PC-9 (cell line): ENCODE data around the gene BPTF. TPM values are rescaled to one million over a fixed set of nuclear protein-coding genes. Genes with fewer than 3 reads are reported as not detected.
"Not testable (repeated sequence)": the region's sequence is repeated elsewhere in the genome, so short reads cannot be mapped to it uniquely, and the experiment has no call there.

Experiments
- BruUV-seq: library from RNA; stranded (reverse); fragments of 400-500 nt; replicated peaks from 2 replicates; lab custom pipeline; 2021; lab: Mats Ljungman, UMichigan
- CTCF ChIA-PET: fragments of 300-600 bp; sonication (Branson Sonifier 250); formaldehyde crosslinking; loops from one replicate; lab custom pipeline; 2022; ENCODE audit warnings: antibody characterized with exemption; lab: Charles Lee
- POLR2A ChIA-PET: fragments of 300-600 bp; sonication (Branson Sonifier 250); formaldehyde crosslinking; loops from one replicate; lab custom pipeline; 2022; ENCODE audit warnings: antibody characterized with exemption; ENCODE audit not compliant: unreplicated experiment; lab: Charles Lee
- DNase-seq, 2 experiments: peaks; one replicate each; pipeline versions ENCODE4 v3.0.0 to v3.0.0-alpha.2; 2015 to 2022; ENCODE audit warnings: mixed read lengths in 1 of 2
- H2AFZ ChIP-seq: fragments of 200-600 bp; sonication (generic); 2 replicates; pipeline ENCODE4 v1.8.1; 2017; ENCODE audit warnings: antibody characterized with exemption
- H3F3A ChIP-seq: fragments of 200-600 bp; sonication (generic); 2 replicates; pipeline ENCODE4 v1.8.1; 2017; ENCODE audit warnings: antibody characterized with exemption, mild to moderate bottlenecking, low read depth; ENCODE audit not compliant: insufficient read depth
- H3K27ac ChIP-seq: fragments of 200-600 bp; sonication (generic); 2 replicates; pipeline ENCODE4 v1.6.1; 2016; ENCODE audit warnings: mixed run types
- H3K27me3 ChIP-seq: fragments of 200-600 bp; sonication (generic); 2 replicates; pipeline ENCODE4 v1.6.1; 2016; ENCODE audit warnings: low read depth, mixed run types; ENCODE audit not compliant: insufficient read depth
- H3K36me3 ChIP-seq: fragments of 200-600 bp; sonication (generic); 2 replicates; pipeline ENCODE4 v1.6.1; 2016; ENCODE audit warnings: low read depth, mixed run types
- H3K4me1 ChIP-seq: fragments of 200-600 bp; sonication (generic); replicated peaks from 2 replicates; pipeline ENCODE4 v1.6.1; 2016; ENCODE audit warnings: mixed run types; ENCODE audit not compliant: insufficient read depth
- H3K4me2 ChIP-seq: fragments of 200-600 bp; sonication (generic); 2 replicates; pipeline ENCODE4 v1.6.1; 2017; ENCODE audit warnings: mixed run types
- H3K4me3 ChIP-seq: fragments of 200-600 bp; sonication (generic); 2 replicates; pipeline ENCODE4 v1.6.1; 2016; ENCODE audit warnings: mixed run types
- H3K79me2 ChIP-seq: fragments of 200-600 bp; sonication (generic); 2 replicates; pipeline ENCODE4 v1.6.1; 2017; ENCODE audit warnings: low read depth, mixed run types
- H3K9me2 ChIP-seq: fragments of 200-600 bp; sonication (generic); 2 replicates; pipeline ENCODE4 v1.8.1; 2017; ENCODE audit warnings: mild to moderate bottlenecking; ENCODE audit not compliant: insufficient read depth
- H3K9me3 ChIP-seq: fragments of 200-600 bp; sonication (generic); 2 replicates; pipeline ENCODE4 v1.8.1; 2016; ENCODE audit warnings: low read depth; ENCODE audit not compliant: insufficient read depth
- H4K20me1 ChIP-seq: fragments of 200-600 bp; sonication (generic); 2 replicates; pipeline ENCODE4 v1.8.1; 2017; ENCODE audit not compliant: insufficient read depth
- EZH2 ChIP-seq: fragments of 200-600 bp; sonication (generic); IDR thresholded peaks from 2 replicates; pipeline ENCODE4 v1.8.0; 2017; ENCODE audit warnings: antibody characterized with exemption, low read depth
- intact Hi-C: fragments of 100-400 bp; cut with micrococcal nuclease; formaldehyde crosslinking; loops from one replicate; pipeline ENCODE4 v1.10.0; 2022; ENCODE audit not compliant: unreplicated experiment
- total RNA-seq: library from RNA; stranded (reverse); gene quantifications from 2 replicates; pipeline ENCODE4 v1.2.3, GENCODE V29; 2021
- TF ChIP-seq, protein P1 (sequence below): fragments of 200-600 bp; sonication (generic); conservative IDR thresholded peaks from 2 replicates; pipeline ENCODE4 v1.6.1; 2017; ENCODE audit warnings: mixed run types, antibody characterized with exemption, mild to moderate bottlenecking, moderate library complexity

BPTF gene
- total RNA-seq, 1 experiment from 2014 or later = 95.6 TPM

GRCh38 chr17:68019336-68019674 is 194.0 kb downstream of the BPTF start:
- peaks cover 13% of the 10 kb centered on the region for H3K4me1 ChIP-seq
- no peak overlapping the region for H3K27ac ChIP-seq
- no peak overlapping the region for H2AFZ ChIP-seq
- H4K20me1 ChIP-seq = no peaks in the 10 kb centered on the region
- no TSS peak for BruUV-seq
- no peaks in the 10 kb centered on the region for H3K27me3 ChIP-seq
- H3K79me2 ChIP-seq = no peaks in the 10 kb centered on the region
- H3K36me3 ChIP-seq = no peaks in the 10 kb centered on the region
- H3F3A ChIP-seq = peaks cover 25% of the 10 kb centered on the region
- no peaks in the 10 kb centered on the region for H3K9me2 ChIP-seq
- ChIA-PET CTCF (interaction anchor here (0.7 to 1.1 kb wide), 3 partner anchors 9 to 245 kb away, joined by 3 read pairs; no protein-coding TSS in a partner anchor), POLR2A (interaction anchor here (0.6 kb wide), 1 partner anchor 157 kb away, joined by 3 read pairs; no protein-coding TSS in a partner anchor)
- peak overlapping the region; percentile 54 for H3K4me2 ChIP-seq
- intact Hi-C loops = loop anchor here (2.0 kb wide), 1 partner anchor 25 kb away; no protein-coding TSS in a partner anchor
- no peak for TF ChIP-seq EZH2
- TF ChIP-seq, protein P1, sequence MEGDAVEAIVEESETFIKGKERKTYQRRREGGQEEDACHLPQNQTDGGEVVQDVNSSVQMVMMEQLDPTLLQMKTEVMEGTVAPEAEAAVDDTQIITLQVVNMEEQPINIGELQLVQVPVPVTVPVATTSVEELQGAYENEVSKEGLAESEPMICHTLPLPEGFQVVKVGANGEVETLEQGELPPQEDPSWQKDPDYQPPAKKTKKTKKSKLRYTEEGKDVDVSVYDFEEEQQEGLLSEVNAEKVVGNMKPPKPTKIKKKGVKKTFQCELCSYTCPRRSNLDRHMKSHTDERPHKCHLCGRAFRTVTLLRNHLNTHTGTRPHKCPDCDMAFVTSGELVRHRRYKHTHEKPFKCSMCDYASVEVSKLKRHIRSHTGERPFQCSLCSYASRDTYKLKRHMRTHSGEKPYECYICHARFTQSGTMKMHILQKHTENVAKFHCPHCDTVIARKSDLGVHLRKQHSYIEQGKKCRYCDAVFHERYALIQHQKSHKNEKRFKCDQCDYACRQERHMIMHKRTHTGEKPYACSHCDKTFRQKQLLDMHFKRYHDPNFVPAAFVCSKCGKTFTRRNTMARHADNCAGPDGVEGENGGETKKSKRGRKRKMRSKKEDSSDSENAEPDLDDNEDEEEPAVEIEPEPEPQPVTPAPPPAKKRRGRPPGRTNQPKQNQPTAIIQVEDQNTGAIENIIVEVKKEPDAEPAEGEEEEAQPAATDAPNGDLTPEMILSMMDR = no peak
- DNase-seq = no peak
- 0 out of 2 replicates have a peak overlapping the region, but pooled peaks have one; percentile 0 for H3K4me3 ChIP-seq
- no peaks in the 10 kb centered on the region for H3K9me3 ChIP-seq

DNA sequence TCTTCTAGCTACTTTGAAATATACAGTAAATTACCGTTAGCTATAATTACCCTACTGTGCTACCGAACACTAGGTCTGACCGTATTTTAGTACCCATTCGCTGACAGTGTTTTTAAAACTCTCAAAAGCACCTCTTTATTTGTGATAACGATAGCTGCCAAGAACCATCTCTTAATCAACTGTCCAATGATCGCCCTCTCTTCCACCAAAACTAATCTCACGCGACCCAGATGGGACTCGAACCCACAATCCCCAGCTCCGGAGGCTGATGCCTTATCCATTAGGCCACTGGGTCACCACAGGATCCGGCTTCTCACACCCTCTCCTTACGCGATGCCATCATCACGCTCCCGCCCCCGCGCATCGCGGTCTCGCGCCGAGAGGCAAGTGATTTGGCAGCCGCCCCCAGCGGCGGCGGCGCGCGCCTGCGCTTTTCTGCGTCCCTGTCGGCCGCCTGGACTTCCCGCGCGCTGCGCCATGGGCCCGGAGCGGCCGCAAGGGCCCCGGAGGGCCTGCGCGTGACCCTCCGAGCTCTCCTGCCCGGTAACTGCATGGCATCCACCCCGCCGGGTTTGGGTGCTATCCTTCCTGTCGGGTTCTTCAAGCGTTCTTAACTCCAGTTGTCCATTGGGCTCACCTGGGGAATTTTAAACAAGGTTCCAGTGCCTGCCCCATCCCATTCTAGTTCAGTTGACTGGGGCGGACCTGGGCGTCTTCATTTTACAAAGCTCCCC is 194.5 kb downstream of the BPTF start:
- ChIA-PET CTCF (interaction anchor here (0.7 to 1.1 kb wide), 4 partner anchors 10 to 244 kb away, joined by 3 read pairs; no protein-coding TSS in a partner anchor), POLR2A (interaction anchor here (0.6 to 0.7 kb wide), 2 partner anchors 34 to 157 kb away, joined by 3 read pairs; no protein-coding TSS in a partner anchor)
- TSS peak; percentile 100 for BruUV-seq
- Histone ChIP-seq H2AFZ (peak overlapping the region; percentile 90), H3F3A (peaks cover 25% of the 10 kb centered on the region), H3K27ac (0 out of 2 replicates have a peak overlapping the region, but pooled peaks have one; percentile 14), H3K9me3 (no peaks in the 10 kb centered on the region), H3K36me3 (no peaks in the 10 kb centered on the region), H4K20me1 (no peaks in the 10 kb centered on the region), H3K4me2 (peak overlapping the region; percentile 85), H3K79me2 (no peaks in the 10 kb centered on the region), H3K9me2 (no peaks in the 10 kb centered on the region), H3K4me1 (peaks cover 13% of the 10 kb centered on the region), H3K27me3 (no peaks in the 10 kb centered on the region), H3K4me3 (peak overlapping the region; percentile 71)
- peak; percentile 90 to 98 for DNase-seq
- intact Hi-C loops = loop anchor here (1.0 to 2.0 kb wide), 3 partner anchors 15 to 416 kb away; partner anchors contain the start of gene KPNA2
- no peak for TF ChIP-seq EZH2
- TF ChIP-seq, protein P1 = peak; percentile 47; the same call in 1 of the 2 replicates

GRCh38 chr17:68020409-68020756 is 195.1 kb downstream of the BPTF start:
- Histone ChIP-seq H3K4me2 (peak overlapping the region; percentile 85), H3K27me3 (no peaks in the 10 kb centered on the region), H3K9me3 (no peaks in the 10 kb centered on the region), H3K36me3 (no peaks in the 10 kb centered on the region), H2AFZ (peak overlapping the region; percentile 90), H3K27ac (0 out of 2 replicates have a peak overlapping the region, but pooled peaks have one; percentile 14), H3K4me3 (peak overlapping the region; percentile 71), H3K9me2 (no peaks in the 10 kb centered on the region), H3F3A (peaks cover 25% of the 10 kb centered on the region), H3K79me2 (no peaks in the 10 kb centered on the region), H4K20me1 (no peaks in the 10 kb centered on the region), H3K4me1 (peaks cover 13% of the 10 kb centered on the region)
- ChIA-PET POLR2A (interaction anchor here (0.7 kb wide), 1 partner anchor 33 kb away, joined by 3 read pairs; no protein-coding TSS in a partner anchor), CTCF (no interaction called here)
- TF ChIP-seq, protein P1 = no peak
- intact Hi-C loops = loop anchor here (1.0 kb wide), 2 partner anchors 15 to 416 kb away; partner anchors contain the start of gene KPNA2
- BruUV-seq = TSS peak; percentile 91
- no peak for DNase-seq

- DNase-seq, H3K79me2 ChIP-seq, BruUV-seq, H3K9me2 ChIP-seq, CTCF ChIA-PET, H3K9me3 ChIP-seq, H4K20me1 ChIP-seq, H3K36me3 ChIP-seq, H3K27me3 ChIP-seq: not testable (repeated sequence)
- intact Hi-C loops = loop anchor here (1.0 kb wide), 2 partner anchors 15 to 416 kb away; partner anchors contain the start of gene KPNA2
- H3F3A ChIP-seq = peaks cover 25% of the 10 kb centered on the region
- H3K4me3 ChIP-seq = peak overlapping the region; percentile 71
- peak overlapping the region; percentile 90 for H2AFZ ChIP-seq
- H3K4me2 ChIP-seq = peak overlapping the region; percentile 85
- H3K27ac ChIP-seq = 0 out of 2 replicates have a peak overlapping the region, but pooled peaks have one; percentile 14
- POLR2A ChIA-PET = interaction anchor here (0.7 kb wide), 1 partner anchor 33 kb away, joined by 3 read pairs; no protein-coding TSS in a partner anchor
- H3K4me1 ChIP-seq = peaks cover 13% of the 10 kb centered on the region
Measured at GRCh38 chr17:68020791-68021190, 195.5 kb downstream of the BPTF start.
